HepG2 (cell line): ENCODE data around the gene SCP2. TPM values are rescaled to one million over a fixed set of nuclear protein-coding genes. Genes with fewer than 3 reads are reported as not detected.

Experiments used
- ARNTL ChIP-seq: sonication (generic); formaldehyde crosslinking; IDR thresholded peaks from 2 replicates; pipeline ENCODE4 v1.4.0; 2020; ENCODE audit warnings: mild to moderate bottlenecking, missing genetic modification reagents
- CBX2 ChIP-seq, 2 experiments: fragments of 200-600 bp in 1 of 2; sonication (generic); formaldehyde crosslinking in 1 of 2; IDR thresholded peaks; 2 replicates each; pipeline versions ENCODE4 v1.7.0 to v1.8.1; 2018 to 2022; ENCODE audit warnings: low read depth in 2 of 2, low read length in 1 of 2, mild to moderate bottlenecking in 1 of 2, missing genetic modification reagents in 1 of 2
- CREB3 ChIP-seq: sonication (generic); formaldehyde crosslinking; IDR thresholded peaks from 2 replicates; pipeline ENCODE4 v1.5.0; 2020; ENCODE audit warnings: missing genetic modification reagents
- DNMT1 ChIP-seq: sonication (generic); formaldehyde crosslinking; IDR thresholded peaks from 2 replicates; pipeline ENCODE4 v1.5.1; 2020; ENCODE audit warnings: mild to moderate bottlenecking, missing genetic modification reagents
- GPN1 ChIP-seq: sonication (generic); formaldehyde crosslinking; IDR thresholded peaks from 2 replicates; pipeline ENCODE4 v1.5.1; 2020; ENCODE audit warnings: missing genetic modification reagents, borderline replicate concordance
- HIVEP1 ChIP-seq: sonication (generic); formaldehyde crosslinking; IDR thresholded peaks from 2 replicates; pipeline ENCODE4 v1.4.0; 2020; ENCODE audit warnings: mild to moderate bottlenecking, missing genetic modification reagents
- KDM3A ChIP-seq: IDR thresholded peaks from 2 replicates; pipeline ENCODE4 v1.6.1; 2018; ENCODE audit warnings: low read depth, missing compliant biosample characterization
- MAFG ChIP-seq: sonication (generic); formaldehyde crosslinking; IDR thresholded peaks from 2 replicates; pipeline ENCODE4 v1.5.1; 2020; ENCODE audit warnings: mild to moderate bottlenecking, missing genetic modification reagents
- MNT ChIP-seq: fragments of 450-650 bp; IDR thresholded peaks from 2 replicates; pipeline ENCODE4 v1.6.1; 2016
- MTF2 ChIP-seq: sonication (generic); formaldehyde crosslinking; IDR thresholded peaks from 2 replicates; pipeline ENCODE4 v1.5.0; 2020; ENCODE audit warnings: missing genetic modification reagents, borderline replicate concordance
- NR1H2 ChIP-seq: sonication (generic); formaldehyde crosslinking; IDR thresholded peaks from 2 replicates; pipeline ENCODE4 v1.8.1; 2022; ENCODE audit warnings: low read depth, missing genetic modification reagents, borderline replicate concordance
- POLR2AphosphoS5 ChIP-seq: IDR thresholded peaks from 2 replicates; pipeline ENCODE4 v1.6.1; 2012; ENCODE audit warnings: low read depth, low read length
- RORA ChIP-seq: sonication (generic); formaldehyde crosslinking; IDR thresholded peaks from 2 replicates; pipeline ENCODE4 v1.5.0; 2020; ENCODE audit warnings: mild to moderate bottlenecking, missing genetic modification reagents, moderate library complexity
- TMF1 ChIP-seq: sonication (generic); formaldehyde crosslinking; IDR thresholded peaks from 2 replicates; pipeline ENCODE4 v1.8.1; 2022; ENCODE audit warnings: low read depth, missing genetic modification reagents
- U2AF1 ChIP-seq: fragments of 200-400 bp; formaldehyde crosslinking; optimal IDR thresholded peaks from 2 replicates; pipeline ENCODE3; 2017; ENCODE audit warnings: mild to moderate bottlenecking, low read depth, low read length
- ZFP36L2 ChIP-seq: sonication (generic); formaldehyde crosslinking; IDR thresholded peaks from 2 replicates; pipeline ENCODE4 v1.4.0; 2020; ENCODE audit warnings: missing genetic modification reagents
- ZNF138 ChIP-seq: sonication (generic); formaldehyde crosslinking; IDR thresholded peaks from 2 replicates; pipeline ENCODE4 v1.5.0; 2020; ENCODE audit warnings: mild to moderate bottlenecking, low read depth, missing genetic modification reagents
- polyA plus RNA-seq, 8 experiments: library from polyadenylated mRNA; depleted of rRNA in 3 of 8; stranded (reverse) in 7 of 8; unstranded in 1 of 8; fragments of >200 nt; fragmentation: Illumina TruSeq in 4 of 8; extraction: Trizol in 4 of 8; gene quantifications; 2 replicates each; pipeline versions ENCODE4 v1.2.1 to v1.2.3, GENCODE V29; 2011 to 2016; ENCODE audit warnings: low read depth in 4 of 8, missing spikeins in 1 of 8, mixed read lengths in 1 of 8; ENCODE audit not compliant: insufficient read depth in 1 of 8
- total RNA-seq, 5 experiments: library from RNA; depleted of rRNA; stranded (reverse); fragments of >200 nt; fragmentation: Illumina TruSeq; extraction: Trizol; gene quantifications; 2 replicates each; pipeline ENCODE4 v1.2.3, GENCODE V29; 2016; ENCODE audit warnings: low read depth in 1 of 5
- TF ChIP-seq, protein P1 (sequence below): sonication (generic); formaldehyde crosslinking; IDR thresholded peaks from 2 replicates; pipeline ENCODE4 v1.4.0; 2020; ENCODE audit warnings: missing genetic modification reagents, borderline replicate concordance
- TF ChIP-seq, protein P2 (sequence below): sonication (generic); formaldehyde crosslinking; IDR thresholded peaks from 2 replicates; pipeline ENCODE4 v1.4.0; 2020; ENCODE audit warnings: missing genetic modification reagents, borderline replicate concordance
- TF ChIP-seq, protein P3 (sequence below): sonication (generic); formaldehyde crosslinking; conservative IDR thresholded peaks from 2 replicates; pipeline ENCODE4 v1.4.0; 2020; ENCODE audit warnings: missing genetic modification reagents

Gene SCP2
- total and polyA plus RNA-seq, 2 of the 13 experiments (the other 11 are each of a cell fraction or from before 2014, with no cell fraction given): 59.0 to 133 TPM

DNA sequence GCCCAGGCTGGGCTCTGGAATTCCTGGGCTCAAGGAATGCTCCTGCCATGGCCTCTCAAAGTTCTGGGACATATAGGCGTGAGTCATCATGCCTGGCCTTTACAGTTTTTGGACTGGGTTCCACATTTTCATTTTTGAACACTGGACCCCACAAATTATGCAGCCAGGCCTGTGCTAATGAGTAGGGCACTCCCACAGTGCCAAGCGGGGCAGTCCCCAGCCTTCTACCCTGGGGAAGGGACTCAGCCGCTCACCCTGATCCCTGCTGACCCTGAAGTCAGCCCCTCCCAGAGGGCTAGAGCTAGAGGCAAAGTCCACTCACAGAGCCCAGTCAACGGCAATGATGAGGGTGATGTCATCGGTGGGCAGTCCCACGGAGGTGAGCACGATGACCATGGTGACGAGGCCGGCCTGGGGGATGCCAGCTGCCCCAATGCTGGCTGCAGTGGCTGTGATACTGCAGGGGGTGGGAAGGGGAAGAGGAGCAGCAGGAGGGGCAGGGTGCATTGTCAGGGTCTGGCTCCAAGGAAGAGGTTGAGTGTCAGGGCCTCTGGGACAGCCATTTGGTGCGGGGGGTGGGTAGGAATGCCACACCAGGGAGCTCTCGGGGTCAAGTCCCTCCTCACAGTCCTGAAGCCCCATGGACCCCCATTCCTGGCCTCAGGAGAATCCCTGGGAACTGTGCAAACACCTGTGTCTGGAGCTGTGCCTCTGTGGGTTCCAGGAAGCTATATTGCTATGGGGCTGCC lies 162.6 kb downstream of the SCP2 start (continued):
- no peak; the same call in 1 of the 2 replicates for TF ChIP-seq NR1H2
- TF ChIP-seq POLR2AphosphoS5: peak; percentile 62
- TF ChIP-seq, protein P1, sequence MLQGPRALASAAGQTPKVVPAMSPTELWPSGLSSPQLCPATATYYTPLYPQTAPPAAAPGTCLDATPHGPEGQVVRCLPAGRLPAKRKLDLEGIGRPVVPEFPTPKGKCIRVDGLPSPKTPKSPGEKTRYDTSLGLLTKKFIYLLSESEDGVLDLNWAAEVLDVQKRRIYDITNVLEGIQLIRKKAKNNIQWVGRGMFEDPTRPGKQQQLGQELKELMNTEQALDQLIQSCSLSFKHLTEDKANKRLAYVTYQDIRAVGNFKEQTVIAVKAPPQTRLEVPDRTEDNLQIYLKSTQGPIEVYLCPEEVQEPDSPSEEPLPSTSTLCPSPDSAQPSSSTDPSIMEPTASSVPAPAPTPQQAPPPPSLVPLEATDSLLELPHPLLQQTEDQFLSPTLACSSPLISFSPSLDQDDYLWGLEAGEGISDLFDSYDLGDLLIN (CRISPR knock-in tag): no peak
- peak; percentile 84 for TF ChIP-seq HIVEP1 (CRISPR knock-in tag)
- TF ChIP-seq ZFP36L2 (CRISPR knock-in tag): no peak
- TF ChIP-seq CREB3 (CRISPR knock-in tag): 0 out of 2 replicates have a peak, but pooled peaks have one; percentile 38
- no peak for TF ChIP-seq GPN1
- TF ChIP-seq ZNF138 (CRISPR knock-in tag): no peak
- TF ChIP-seq ARNTL (CRISPR knock-in tag): peak; percentile 64
- TF ChIP-seq TMF1: no peak
- no peak for TF ChIP-seq RORA (CRISPR knock-in tag)
- TF ChIP-seq, protein P2, sequence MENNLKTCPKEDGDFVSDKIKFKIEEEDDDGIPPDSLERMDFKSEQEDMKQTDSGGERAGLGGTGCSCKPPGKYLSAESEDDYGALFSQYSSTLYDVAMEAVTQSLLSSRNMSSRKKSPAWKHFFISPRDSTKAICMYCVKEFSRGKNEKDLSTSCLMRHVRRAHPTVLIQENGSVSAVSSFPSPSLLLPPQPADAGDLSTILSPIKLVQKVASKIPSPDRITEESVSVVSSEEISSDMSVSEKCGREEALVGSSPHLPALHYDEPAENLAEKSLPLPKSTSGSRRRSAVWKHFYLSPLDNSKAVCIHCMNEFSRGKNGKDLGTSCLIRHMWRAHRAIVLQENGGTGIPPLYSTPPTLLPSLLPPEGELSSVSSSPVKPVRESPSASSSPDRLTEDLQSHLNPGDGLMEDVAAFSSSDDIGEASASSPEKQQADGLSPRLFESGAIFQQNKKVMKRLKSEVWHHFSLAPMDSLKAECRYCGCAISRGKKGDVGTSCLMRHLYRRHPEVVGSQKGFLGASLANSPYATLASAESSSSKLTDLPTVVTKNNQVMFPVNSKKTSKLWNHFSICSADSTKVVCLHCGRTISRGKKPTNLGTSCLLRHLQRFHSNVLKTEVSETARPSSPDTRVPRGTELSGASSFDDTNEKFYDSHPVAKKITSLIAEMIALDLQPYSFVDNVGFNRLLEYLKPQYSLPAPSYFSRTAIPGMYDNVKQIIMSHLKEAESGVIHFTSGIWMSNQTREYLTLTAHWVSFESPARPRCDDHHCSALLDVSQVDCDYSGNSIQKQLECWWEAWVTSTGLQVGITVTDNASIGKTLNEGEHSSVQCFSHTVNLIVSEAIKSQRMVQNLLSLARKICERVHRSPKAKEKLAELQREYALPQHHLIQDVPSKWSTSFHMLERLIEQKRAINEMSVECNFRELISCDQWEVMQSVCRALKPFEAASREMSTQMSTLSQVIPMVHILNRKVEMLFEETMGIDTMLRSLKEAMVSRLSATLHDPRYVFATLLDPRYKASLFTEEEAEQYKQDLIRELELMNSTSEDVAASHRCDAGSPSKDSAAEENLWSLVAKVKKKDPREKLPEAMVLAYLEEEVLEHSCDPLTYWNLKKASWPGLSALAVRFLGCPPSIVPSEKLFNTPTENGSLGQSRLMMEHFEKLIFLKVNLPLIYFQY (CRISPR knock-in tag): peak; percentile 73; the same call in 1 of the 2 replicates
- 0 out of 2 replicates have a peak, but pooled peaks have one; percentile 64 for TF ChIP-seq KDM3A
- TF ChIP-seq, protein P3, sequence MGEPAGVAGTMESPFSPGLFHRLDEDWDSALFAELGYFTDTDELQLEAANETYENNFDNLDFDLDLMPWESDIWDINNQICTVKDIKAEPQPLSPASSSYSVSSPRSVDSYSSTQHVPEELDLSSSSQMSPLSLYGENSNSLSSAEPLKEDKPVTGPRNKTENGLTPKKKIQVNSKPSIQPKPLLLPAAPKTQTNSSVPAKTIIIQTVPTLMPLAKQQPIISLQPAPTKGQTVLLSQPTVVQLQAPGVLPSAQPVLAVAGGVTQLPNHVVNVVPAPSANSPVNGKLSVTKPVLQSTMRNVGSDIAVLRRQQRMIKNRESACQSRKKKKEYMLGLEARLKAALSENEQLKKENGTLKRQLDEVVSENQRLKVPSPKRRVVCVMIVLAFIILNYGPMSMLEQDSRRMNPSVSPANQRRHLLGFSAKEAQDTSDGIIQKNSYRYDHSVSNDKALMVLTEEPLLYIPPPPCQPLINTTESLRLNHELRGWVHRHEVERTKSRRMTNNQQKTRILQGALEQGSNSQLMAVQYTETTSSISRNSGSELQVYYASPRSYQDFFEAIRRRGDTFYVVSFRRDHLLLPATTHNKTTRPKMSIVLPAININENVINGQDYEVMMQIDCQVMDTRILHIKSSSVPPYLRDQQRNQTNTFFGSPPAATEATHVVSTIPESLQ: no peak
- TF ChIP-seq MAFG: no peak
- no peak for TF ChIP-seq DNMT1 (CRISPR knock-in tag)
- no peak for TF ChIP-seq CBX2 (IDR thresholded peaks at IDR 0.05; ENCODE audit: low read depth, low read length)
- TF ChIP-seq CBX2 (CRISPR knock-in tag; IDR thresholded peaks at IDR 0.05; ENCODE audit: low read depth): no peak
- no peak for TF ChIP-seq U2AF1
- TF ChIP-seq MTF2 (CRISPR knock-in tag): no peak
- TF ChIP-seq MNT: no peak
